Esophagus squamous epithelium (tissue), 4 donors: ENCODE results near the gene ATP11A.

Experiments
- POLR2A ChIP-seq, 4 donors: fragments of 450-650 bp; IDR thresholded peaks; one replicate each; pipeline ENCODE4 v1.6.1; 2017; ENCODE audit warnings: antibody characterized with exemption in 4 of 4, mild to moderate bottlenecking in 4 of 4, moderate library complexity in 3 of 4
- TF ChIP-seq, protein P1 (sequence below), 6 experiments: fragments of 450-650 bp in 4 of 6; fragments of 200-600 bp in 2 of 6; sonication (generic) in 2 of 6; IDR thresholded peaks; one replicate each; pipeline ENCODE4 v1.5.1; 2016 to 2019; ENCODE audit warnings: antibody characterized with exemption in 6 of 6, mild to moderate bottlenecking in 4 of 6, moderate library complexity in 4 of 6

DNA sequence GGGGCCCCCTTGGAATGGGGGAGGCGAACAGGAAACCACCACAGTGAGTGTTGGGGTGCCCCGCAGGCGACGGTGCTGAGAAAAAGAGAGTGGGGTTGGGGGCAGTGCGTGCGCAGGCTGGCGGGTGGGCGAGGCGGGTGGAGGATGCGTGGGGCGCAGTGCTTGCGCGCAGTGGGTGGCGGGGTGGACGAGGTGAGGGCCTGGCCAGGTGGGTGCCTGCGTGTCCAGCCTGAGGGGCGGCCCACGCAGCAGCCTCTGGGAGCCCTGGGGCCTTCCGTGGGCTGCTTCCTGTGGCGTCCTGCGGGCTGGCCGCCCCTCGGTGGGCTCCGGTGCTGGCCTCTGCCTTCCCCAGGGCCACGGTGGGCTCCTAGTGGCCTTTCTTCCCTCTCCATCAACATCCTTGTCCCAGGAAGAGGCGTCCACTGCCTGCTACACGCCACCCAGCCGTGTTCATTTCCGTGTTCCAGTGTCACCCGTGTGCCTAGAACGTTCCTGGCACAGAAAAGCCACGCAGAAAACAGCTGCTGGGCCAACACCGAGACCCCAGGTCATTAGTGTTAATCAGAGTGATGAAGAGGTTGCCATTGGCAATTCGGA is 7.1 kb downstream of the ATP11A start:
- TF ChIP-seq, protein P1, sequence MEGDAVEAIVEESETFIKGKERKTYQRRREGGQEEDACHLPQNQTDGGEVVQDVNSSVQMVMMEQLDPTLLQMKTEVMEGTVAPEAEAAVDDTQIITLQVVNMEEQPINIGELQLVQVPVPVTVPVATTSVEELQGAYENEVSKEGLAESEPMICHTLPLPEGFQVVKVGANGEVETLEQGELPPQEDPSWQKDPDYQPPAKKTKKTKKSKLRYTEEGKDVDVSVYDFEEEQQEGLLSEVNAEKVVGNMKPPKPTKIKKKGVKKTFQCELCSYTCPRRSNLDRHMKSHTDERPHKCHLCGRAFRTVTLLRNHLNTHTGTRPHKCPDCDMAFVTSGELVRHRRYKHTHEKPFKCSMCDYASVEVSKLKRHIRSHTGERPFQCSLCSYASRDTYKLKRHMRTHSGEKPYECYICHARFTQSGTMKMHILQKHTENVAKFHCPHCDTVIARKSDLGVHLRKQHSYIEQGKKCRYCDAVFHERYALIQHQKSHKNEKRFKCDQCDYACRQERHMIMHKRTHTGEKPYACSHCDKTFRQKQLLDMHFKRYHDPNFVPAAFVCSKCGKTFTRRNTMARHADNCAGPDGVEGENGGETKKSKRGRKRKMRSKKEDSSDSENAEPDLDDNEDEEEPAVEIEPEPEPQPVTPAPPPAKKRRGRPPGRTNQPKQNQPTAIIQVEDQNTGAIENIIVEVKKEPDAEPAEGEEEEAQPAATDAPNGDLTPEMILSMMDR (IDR thresholded peaks at IDR 0.05), result no peak
- TF ChIP-seq POLR2A (IDR thresholded peaks at IDR 0.05), result no peak
